IPS-18a (cell line): ENCODE measurements around the gene TTC8.
A peak's percentile ranks its signal among the peaks of the same experiment; 100 is the strongest.
"Not testable (repeated sequence)": the region's sequence is repeated elsewhere in the genome, so short reads cannot be mapped to it uniquely, and the experiment has no call there.

Source experiments
- H3K27ac ChIP-seq: one replicate; pipeline ENCODE4 v1.5.1; 2013; ENCODE audit warnings: low read length
- H3K27me3 ChIP-seq: one replicate; pipeline ENCODE4 v1.6.1; 2013; ENCODE audit warnings: mild to moderate bottlenecking, low read length; ENCODE audit not compliant: control insufficient read depth, insufficient read depth
- H3K36me3 ChIP-seq: one replicate; pipeline ENCODE4 v1.6.1; 2013; ENCODE audit warnings: low read depth, low read length; ENCODE audit not compliant: control insufficient read depth
- H3K4me1 ChIP-seq: one replicate; pipeline ENCODE4 v1.6.1; 2013; ENCODE audit warnings: low read depth, low read length; ENCODE audit not compliant: control insufficient read depth
- H3K4me3 ChIP-seq: one replicate; pipeline ENCODE4 v1.5.1; 2013; ENCODE audit warnings: low read length
- H3K9ac ChIP-seq: one replicate; pipeline ENCODE4 v1.6.1; 2013; ENCODE audit warnings: mild to moderate bottlenecking, low read length, moderate library complexity
- H3K9me3 ChIP-seq: one replicate; pipeline ENCODE4 v1.6.1; 2013; ENCODE audit warnings: low read depth, low read length; ENCODE audit not compliant: control insufficient read depth

The TTC8 gene

GRCh38 chr14:88848571-88848970 lies 24.1 kb downstream of the TTC8 start:
- H3K27ac ChIP-seq: no peak overlapping the region
- peaks cover 5% of the 10 kb centered on the region for H3K36me3 ChIP-seq
- H3K9ac ChIP-seq: no peak overlapping the region
- H3K4me3 ChIP-seq: no peak overlapping the region
- H3K9me3 ChIP-seq: no peaks in the 10 kb centered on the region
- H3K4me1 ChIP-seq: peaks cover 30% of the 10 kb centered on the region
- no peaks in the 10 kb centered on the region for H3K27me3 ChIP-seq

GRCh38 chr14:88849716-88850115 lies 25.3 kb downstream of the TTC8 start:
- H3K4me1 ChIP-seq: peaks cover 30% of the 10 kb centered on the region
- H3K4me3 ChIP-seq: no peak overlapping the region
- H3K9ac ChIP-seq: no peak overlapping the region
- no peaks in the 10 kb centered on the region for H3K36me3 ChIP-seq
- no peaks in the 10 kb centered on the region for H3K27me3 ChIP-seq
- no peaks in the 10 kb centered on the region for H3K9me3 ChIP-seq
- no peak overlapping the region for H3K27ac ChIP-seq

GRCh38 chr14:88851587-88851986 lies 27.1 kb downstream of the TTC8 start:
- Histone ChIP-seq H3K27ac (no peak overlapping the region), H3K9me3 (no peaks in the 10 kb centered on the region), H3K4me3 (peak overlapping the region; percentile 11), H3K36me3 (no peaks in the 10 kb centered on the region), H3K4me1 (peaks cover 30% of the 10 kb centered on the region), H3K27me3 (no peaks in the 10 kb centered on the region), H3K9ac (no peak overlapping the region)

GRCh38 chr14:88852632-88853031 lies 28.2 kb downstream of the TTC8 start:
- Histone ChIP-seq H3K4me1 (peaks cover 30% of the 10 kb centered on the region), H3K4me3 (no peak overlapping the region), H3K27ac (no peak overlapping the region), H3K9ac (peak overlapping the region; percentile 34), H3K27me3 (no peaks in the 10 kb centered on the region), H3K36me3 (no peaks in the 10 kb centered on the region), H3K9me3 (no peaks in the 10 kb centered on the region)

- H3K4me1 ChIP-seq: peaks cover 30% of the 10 kb centered on the region
- no peak overlapping the region for H3K4me3 ChIP-seq
- no peaks in the 10 kb centered on the region for H3K9me3 ChIP-seq
- no peak overlapping the region for H3K27ac ChIP-seq
- H3K27me3 ChIP-seq: no peaks in the 10 kb centered on the region
- H3K9ac ChIP-seq: peak overlapping the region; percentile 15
- no peaks in the 10 kb centered on the region for H3K36me3 ChIP-seq
Measured at GRCh38 chr14:88853129-88853528, 28.7 kb downstream of the TTC8 start.

- no peak overlapping the region for H3K27ac ChIP-seq
- no peak overlapping the region for H3K9ac ChIP-seq
- H3K9me3 ChIP-seq: no peaks in the 10 kb centered on the region
- H3K36me3 ChIP-seq: peaks cover 3% of the 10 kb centered on the region
- no peaks in the 10 kb centered on the region for H3K27me3 ChIP-seq
- H3K4me1 ChIP-seq: peaks cover 17% of the 10 kb centered on the region
- H3K4me3 ChIP-seq: no peak overlapping the region
Measured at GRCh38 chr14:88856786-88857366, 32.4 kb downstream of the TTC8 start.

- not testable (repeated sequence) for H3K36me3 ChIP-seq, H3K9me3 ChIP-seq, H3K27me3 ChIP-seq, H3K27ac ChIP-seq, H3K9ac ChIP-seq, H3K4me3 ChIP-seq, H3K4me1 ChIP-seq
Measured at GRCh38 chr14:88857861-88858260, 33.4 kb downstream of the TTC8 start.

GRCh38 chr14:88859118-88859517 lies 34.7 kb downstream of the TTC8 start:
- not testable (repeated sequence) for H3K4me1 ChIP-seq, H3K4me3 ChIP-seq, H3K36me3 ChIP-seq, H3K27me3 ChIP-seq, H3K27ac ChIP-seq, H3K9ac ChIP-seq, H3K9me3 ChIP-seq

- no peaks in the 10 kb centered on the region for H3K27me3 ChIP-seq
- no peak overlapping the region for H3K27ac ChIP-seq
- no peaks in the 10 kb centered on the region for H3K9me3 ChIP-seq
- H3K36me3 ChIP-seq: peaks cover 3% of the 10 kb centered on the region
- no peak overlapping the region for H3K9ac ChIP-seq
- H3K4me3 ChIP-seq: no peak overlapping the region
- no peaks in the 10 kb centered on the region for H3K4me1 ChIP-seq
Measured at GRCh38 chr14:88863167-88863566, 38.7 kb downstream of the TTC8 start.

- no peaks in the 10 kb centered on the region for H3K36me3 ChIP-seq
- no peak overlapping the region for H3K9ac ChIP-seq
- H3K4me3 ChIP-seq: no peak overlapping the region
- H3K27me3 ChIP-seq: no peaks in the 10 kb centered on the region
- no peaks in the 10 kb centered on the region for H3K9me3 ChIP-seq
- H3K4me1 ChIP-seq: no peaks in the 10 kb centered on the region
- H3K27ac ChIP-seq: no peak overlapping the region
Measured at GRCh38 chr14:88864198-88864597, 39.7 kb downstream of the TTC8 start.

GRCh38 chr14:88866305-88866704 lies 41.9 kb downstream of the TTC8 start:
- no peaks in the 10 kb centered on the region for H3K9me3 ChIP-seq
- no peak overlapping the region for H3K4me3 ChIP-seq
- H3K4me1 ChIP-seq: no peaks in the 10 kb centered on the region
- no peaks in the 10 kb centered on the region for H3K27me3 ChIP-seq
- peaks cover 7% of the 10 kb centered on the region for H3K36me3 ChIP-seq
- no peak overlapping the region for H3K27ac ChIP-seq
- no peak overlapping the region for H3K9ac ChIP-seq

GRCh38 chr14:88868558-88869159 lies 44.2 kb downstream of the TTC8 start:
- Histone ChIP-seq H3K4me1 (no peaks in the 10 kb centered on the region), H3K9me3 (no peaks in the 10 kb centered on the region), H3K9ac (no peak overlapping the region), H3K27ac (no peak overlapping the region), H3K4me3 (no peak overlapping the region), H3K36me3 (peaks cover 18% of the 10 kb centered on the region), H3K27me3 (no peaks in the 10 kb centered on the region)
